Thymus (tissue), 11 donors: ENCODE measurements around the gene ERI3. TPM values are rescaled to one million over a fixed set of nuclear protein-coding genes. Genes with fewer than 3 reads are reported as not detected.

Experiments used
- DNase-seq, 9 donors: peaks; one replicate each; pipeline ENCODE4 v3.0.0-alpha.2; 2013; ENCODE audit warnings: low spot score in 9 of 9, low read depth in 6 of 9, missing footprints in 1 of 9
- H3K27ac ChIP-seq, 2 donors: one replicate each; pipeline ENCODE4 v1.5.1; 2013; ENCODE audit warnings: control low read depth in 1 of 2, low read depth in 1 of 2, low read length in 1 of 2, mild to moderate bottlenecking in 1 of 2, moderate library complexity in 1 of 2
- H3K27me3 ChIP-seq, 2 donors: one replicate each; pipeline ENCODE4 v1.5.1; 2013; ENCODE audit warnings: low read length in 1 of 2; ENCODE audit not compliant: control insufficient read depth in 2 of 2, insufficient read depth in 1 of 2
- H3K36me3 ChIP-seq, 2 donors: one replicate each; pipeline ENCODE4 v1.5.1; 2013; ENCODE audit warnings: low read length in 1 of 2, mild to moderate bottlenecking in 1 of 2, moderate library complexity in 1 of 2; ENCODE audit not compliant: control insufficient read depth in 2 of 2, insufficient read depth in 2 of 2
- H3K4me1 ChIP-seq, 2 donors: one replicate each; pipeline ENCODE4 v1.5.1; 2013; ENCODE audit warnings: low read length in 2 of 2; ENCODE audit not compliant: control insufficient read depth in 2 of 2, insufficient read depth in 2 of 2
- H3K4me3 ChIP-seq, 2 donors: one replicate each; pipeline ENCODE4 v1.5.1; 2013; ENCODE audit warnings: low read length in 2 of 2, control low read depth in 1 of 2, mild to moderate bottlenecking in 1 of 2
- H3K9me3 ChIP-seq, 2 donors: one replicate each; pipeline ENCODE4 v1.5.1; 2013; ENCODE audit warnings: low read length in 1 of 2, mild to moderate bottlenecking in 1 of 2; ENCODE audit not compliant: control insufficient read depth in 2 of 2, insufficient read depth in 1 of 2
- WGBS: extraction: QIAGEN DNeasy Blood & Tissue Kit; methylation state at CpG from one replicate; pipeline ENCODE4 v1.1.7; 2013; 5-methylcytosine and 5-hydroxymethylcytosine counted together
- polyA plus RNA-seq: library from polyadenylated mRNA; stranded (reverse); fragments of 200-250 nt; gene quantifications from one replicate; pipeline ENCODE4 v1.2.3, GENCODE V29; 2013
- total RNA-seq: library from RNA; stranded (reverse); fragments of 120-200 nt; gene quantifications from one replicate; pipeline ENCODE4 v1.2.4, GENCODE V29; 2013
- donor health status: healthy.

Gene ERI3
- total and polyA plus RNA-seq, 2 donors: 28.0 to 42.4 TPM

- H3K9me3 ChIP-seq: no peaks in the 10 kb centered on the region
- H3K4me1 ChIP-seq: peaks cover 0 to 10% of the 10 kb centered on the region in 2 donors
- H3K4me3 ChIP-seq: no peak overlapping the region
- DNase-seq: no peak
- H3K27ac ChIP-seq: no peak overlapping the region
- no peaks in the 10 kb centered on the region for H3K27me3 ChIP-seq
- 98% methylated on average over 3 of the region's 3 CpGs for WGBS
- H3K36me3 ChIP-seq: peaks cover 25 to 45% of the 10 kb centered on the region in 2 donors
Observed at GRCh38 chr1:44313265-44313918, 41.7 kb downstream of the ERI3 start.

GRCh38 chr1:44312399-44313196, 42.5 kb downstream of the ERI3 start:
- 98% methylated on average over 10 of the region's 10 CpGs for WGBS
- peaks cover 24 to 41% of the 10 kb centered on the region in 2 donors for H3K36me3 ChIP-seq

GRCh38 chr1:44310006-44310405, 45.1 kb downstream of the ERI3 start:
- Histone ChIP-seq H3K27ac (no peak overlapping the region), H3K4me1 (peaks cover 20 to 26% of the 10 kb centered on the region in 2 donors), H3K27me3 (no peaks in the 10 kb centered on the region), H3K4me3 (no peak overlapping the region), H3K9me3 (no peaks in the 10 kb centered on the region), H3K36me3 (peaks cover 26 to 32% of the 10 kb centered on the region in 2 donors)
- WGBS: 93% methylated on average over 3 of the region's 3 CpGs
- DNase-seq: no peak

More at GRCh38 chr1:44312399-44313196, 42.5 kb downstream of the ERI3 start:
- no peaks in the 10 kb centered on the region for H3K9me3 ChIP-seq
- no peak for DNase-seq
- H3K27me3 ChIP-seq: no peaks in the 10 kb centered on the region
- peaks cover 0 to 10% of the 10 kb centered on the region in 2 donors for H3K4me1 ChIP-seq
- H3K4me3 ChIP-seq: no peak overlapping the region
- H3K27ac ChIP-seq: no peak overlapping the region

GRCh38 chr1:44305962-44306422, 49.1 kb downstream of the ERI3 start:
- Histone ChIP-seq H3K27ac (peak overlapping the region; percentile 10 to 50), H3K4me1 (peaks cover 25 to 38% of the 10 kb centered on the region in 2 donors), H3K27me3 (no peaks in the 10 kb centered on the region), H3K4me3 (no peak overlapping the region), H3K36me3 (peaks cover 20 to 26% of the 10 kb centered on the region in 2 donors), H3K9me3 (no peaks in the 10 kb centered on the region)
- DNase-seq: peak; percentile 40 to 90 (median 69)
- 4% methylated on average over 12 of the region's 12 CpGs for WGBS

GRCh38 chr1:44303532-44303931, 51.5 kb downstream of the ERI3 start:
- Histone ChIP-seq H3K36me3 (peaks cover 19 to 29% of the 10 kb centered on the region in 2 donors), H3K27ac (no peak overlapping the region), H3K4me1 (peaks cover 25 to 40% of the 10 kb centered on the region in 2 donors), H3K9me3 (no peaks in the 10 kb centered on the region), H3K4me3 (no peak overlapping the region), H3K27me3 (no peaks in the 10 kb centered on the region)
- no peak for DNase-seq
- WGBS: 96% methylated on average over 1 of the region's 1 CpG

- Histone ChIP-seq H3K4me1 (peaks cover 25 to 39% of the 10 kb centered on the region in 2 donors), H3K9me3 (no peaks in the 10 kb centered on the region), H3K4me3 (no peak overlapping the region), H3K27me3 (no peaks in the 10 kb centered on the region), H3K36me3 (peaks cover 22 to 32% of the 10 kb centered on the region in 2 donors), H3K27ac (no peak overlapping the region)
- WGBS: 84% methylated on average over 6 of the region's 6 CpGs
- DNase-seq: no peak
Observed at GRCh38 chr1:44302541-44302940, 52.5 kb downstream of the ERI3 start.

- H3K4me3 ChIP-seq: no peak overlapping the region
- H3K27me3 ChIP-seq: no peaks in the 10 kb centered on the region
- 98% methylated on average over 5 of the region's 5 CpGs for WGBS
- H3K9me3 ChIP-seq: no peaks in the 10 kb centered on the region
- peaks cover 18 to 28% of the 10 kb centered on the region in 2 donors for H3K4me1 ChIP-seq
- H3K27ac ChIP-seq: no peak overlapping the region
- peaks cover 26 to 38% of the 10 kb centered on the region in 2 donors for H3K36me3 ChIP-seq
- no peak for DNase-seq
Observed at GRCh38 chr1:44301442-44301841, 53.6 kb downstream of the ERI3 start.

- H3K27me3 ChIP-seq: no peaks in the 10 kb centered on the region
- DNase-seq: no peak
- no peak overlapping the region for H3K4me3 ChIP-seq
- H3K4me1 ChIP-seq: peaks cover 14 to 22% of the 10 kb centered on the region in 2 donors
- H3K36me3 ChIP-seq: peaks cover 26 to 42% of the 10 kb centered on the region in 2 donors
- H3K9me3 ChIP-seq: no peaks in the 10 kb centered on the region
- no peak overlapping the region for H3K27ac ChIP-seq
- WGBS: 78% methylated on average over 7 of the region's 7 CpGs
Observed at GRCh38 chr1:44300852-44301251, 54.2 kb downstream of the ERI3 start.
